ENCODE results near the gene PCK2. TPM values are rescaled to one million over a fixed set of nuclear protein-coding genes. Genes with fewer than 3 reads are reported as not detected.
A peak's percentile ranks its signal among the peaks of the same experiment; 100 is the strongest.

Gene PCK2
- total and polyA plus RNA-seq, 2 of the 13 experiments (the other 11 are each of a cell fraction or from before 2014, with no cell fraction given), result 129 to 272 TPM

DNA sequence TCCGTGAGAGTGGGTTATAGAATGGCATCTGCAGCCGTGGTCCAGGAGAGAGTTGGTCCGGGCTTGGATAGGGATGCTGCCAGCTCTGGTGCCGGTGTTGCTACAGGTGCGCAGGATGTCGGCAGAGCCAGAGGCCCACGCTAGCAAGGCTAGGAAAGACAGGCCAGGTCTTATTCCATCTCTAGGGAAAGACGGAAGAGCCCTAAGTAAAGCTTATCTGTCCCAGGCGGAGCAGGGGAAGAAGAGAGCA is 41.4 kb downstream of the PCK2 start (continued):
- TF ChIP-seq ZNF75D (CRISPR knock-in tag; IDR thresholded peaks at IDR 0.05; ENCODE audit: borderline replicate concordance), result no peak
- TF ChIP-seq ZNF567 (CRISPR knock-in tag; IDR thresholded peaks at IDR 0.05; ENCODE audit: borderline replicate concordance), result peak; percentile 77; the same call in 1 of the 2 replicates
- TF ChIP-seq, protein P1, sequence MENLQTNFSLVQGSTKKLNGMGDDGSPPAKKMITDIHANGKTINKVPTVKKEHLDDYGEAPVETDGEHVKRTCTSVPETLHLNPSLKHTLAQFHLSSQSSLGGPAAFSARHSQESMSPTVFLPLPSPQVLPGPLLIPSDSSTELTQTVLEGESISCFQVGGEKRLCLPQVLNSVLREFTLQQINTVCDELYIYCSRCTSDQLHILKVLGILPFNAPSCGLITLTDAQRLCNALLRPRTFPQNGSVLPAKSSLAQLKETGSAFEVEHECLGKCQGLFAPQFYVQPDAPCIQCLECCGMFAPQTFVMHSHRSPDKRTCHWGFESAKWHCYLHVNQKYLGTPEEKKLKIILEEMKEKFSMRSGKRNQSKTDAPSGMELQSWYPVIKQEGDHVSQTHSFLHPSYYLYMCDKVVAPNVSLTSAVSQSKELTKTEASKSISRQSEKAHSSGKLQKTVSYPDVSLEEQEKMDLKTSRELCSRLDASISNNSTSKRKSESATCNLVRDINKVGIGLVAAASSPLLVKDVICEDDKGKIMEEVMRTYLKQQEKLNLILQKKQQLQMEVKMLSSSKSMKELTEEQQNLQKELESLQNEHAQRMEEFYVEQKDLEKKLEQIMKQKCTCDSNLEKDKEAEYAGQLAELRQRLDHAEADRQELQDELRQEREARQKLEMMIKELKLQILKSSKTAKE (CRISPR knock-in tag; IDR thresholded peaks at IDR 0.05; ENCODE audit: borderline replicate concordance), result no peak
- no peak for TF ChIP-seq ZBTB46 (CRISPR knock-in tag; IDR thresholded peaks at IDR 0.05; ENCODE audit: borderline replicate concordance)
- no peak for TF ChIP-seq ZNF780A (CRISPR knock-in tag; IDR thresholded peaks at IDR 0.05)
- no peak for TF ChIP-seq FOXO4 (CRISPR knock-in tag; conservative IDR thresholded peaks at IDR 0.05)
- TF ChIP-seq LRRFIP1 (CRISPR knock-in tag; conservative IDR thresholded peaks at IDR 0.05), result 0 out of 2 replicates have a peak, but pooled peaks have one; percentile 20
- peak; percentile 23 for TF ChIP-seq CSRNP1 (CRISPR knock-in tag; IDR thresholded peaks at IDR 0.05)
- 0 out of 2 replicates have a peak, but pooled peaks have one; percentile 20 for TF ChIP-seq ZNF775 (CRISPR knock-in tag; IDR thresholded peaks at IDR 0.05; ENCODE audit: borderline replicate concordance)
- no peak for TF ChIP-seq ZNF678 (CRISPR knock-in tag; IDR thresholded peaks at IDR 0.05)
- no peak for TF ChIP-seq AGO1 (IDR thresholded peaks at IDR 0.05; ENCODE audit: low read depth, low read length, poor library complexity, severe bottlenecking)
- TF ChIP-seq ZBTB8A (CRISPR knock-in tag; IDR thresholded peaks at IDR 0.05; ENCODE audit: borderline replicate concordance, low read depth), result no peak
- TF ChIP-seq NFE2 (CRISPR knock-in tag; IDR thresholded peaks at IDR 0.05), result no peak
- peak; percentile 87; the same call in 1 of the 2 replicates for TF ChIP-seq MZF1 (CRISPR knock-in tag; IDR thresholded peaks at IDR 0.05; ENCODE audit: borderline replicate concordance)
- peak; percentile 18; the same call in 1 of the 2 replicates for TF ChIP-seq CAMTA2 (CRISPR knock-in tag; IDR thresholded peaks at IDR 0.05; ENCODE audit: borderline replicate concordance)
- no peak for TF ChIP-seq ZBTB3 (CRISPR knock-in tag; IDR thresholded peaks at IDR 0.05; ENCODE audit: borderline replicate concordance, low read depth)
- TF ChIP-seq, protein P2, sequence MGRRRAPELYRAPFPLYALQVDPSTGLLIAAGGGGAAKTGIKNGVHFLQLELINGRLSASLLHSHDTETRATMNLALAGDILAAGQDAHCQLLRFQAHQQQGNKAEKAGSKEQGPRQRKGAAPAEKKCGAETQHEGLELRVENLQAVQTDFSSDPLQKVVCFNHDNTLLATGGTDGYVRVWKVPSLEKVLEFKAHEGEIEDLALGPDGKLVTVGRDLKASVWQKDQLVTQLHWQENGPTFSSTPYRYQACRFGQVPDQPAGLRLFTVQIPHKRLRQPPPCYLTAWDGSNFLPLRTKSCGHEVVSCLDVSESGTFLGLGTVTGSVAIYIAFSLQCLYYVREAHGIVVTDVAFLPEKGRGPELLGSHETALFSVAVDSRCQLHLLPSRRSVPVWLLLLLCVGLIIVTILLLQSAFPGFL (CRISPR knock-in tag; IDR thresholded peaks at IDR 0.05), result no peak
- no peak for TF ChIP-seq NFIC (IDR thresholded peaks at IDR 0.05; ENCODE audit: low read length)
